Activated naive CD4-positive, alpha-beta T cell treated with anti-CD3 and anti-CD28 coated beads, Interleukin-2, amount 50 U/mL, for 72 hours (primary cell): ENCODE measurements around the gene ANKS1B. TPM values are rescaled to one million over a fixed set of nuclear protein-coding genes. Genes with fewer than 3 reads are reported as not detected.

Experiments used
- ATAC-seq, 2 donors: fragments of 150-1000 bp; cut with Tn5 transposase; 2 replicates each; pipeline ENCODE4 v1.10.0; 2021; ENCODE audit warnings: mild to moderate bottlenecking in 2 of 2, moderate library complexity in 2 of 2
- DNase-seq, 2 donors: peaks; one replicate each; pipeline ENCODE4 v3.0.0; 2021 to 2022; ENCODE audit warnings: low spot score in 2 of 2
- H3K27ac Mint-ChIP-seq, 2 donors: one replicate each; pipeline ENCODE4 v1.8.0; 2022; ENCODE audit warnings: mild to moderate bottlenecking in 2 of 2, mixed read lengths in 2 of 2
- H3K36me3 Mint-ChIP-seq, 2 donors: one replicate each; pipeline ENCODE4 v1.8.0; 2022; ENCODE audit warnings: mixed read lengths in 2 of 2
- H3K9me3 Mint-ChIP-seq, 2 donors: one replicate each; pipeline ENCODE4 v1.8.0; 2022; ENCODE audit warnings: mixed read lengths in 2 of 2
- total RNA-seq, 2 donors: library from RNA; stranded (reverse); gene quantifications; one replicate each; pipeline ENCODE4 v1.2.3, GENCODE V29; 2022

Gene ANKS1B
- total RNA-seq, 2 donors from 2014 or later = 0.16 TPM; not detected in 1

- DNase-seq (no peak), ATAC-seq (no peak)
- H3K36me3 Mint-ChIP-seq = no peaks in the 10 kb centered on the region
- H3K9me3 Mint-ChIP-seq = no peaks in the 10 kb centered on the region
- no peak overlapping the region for H3K27ac Mint-ChIP-seq
Measured at GRCh38 chr12:99915251-99916082, 69.3 kb downstream of the ANKS1B start.

- DNase-seq = no peak
- Mint-ChIP-seq H3K9me3 (no peaks in the 10 kb centered on the region), H3K27ac (no peak overlapping the region), H3K36me3 (no peaks in the 10 kb centered on the region)
- ATAC-seq = no peak
Measured at GRCh38 chr12:99914206-99914605, 70.5 kb downstream of the ANKS1B start.

- no peak for ATAC-seq
- H3K27ac Mint-ChIP-seq = no peak overlapping the region
Measured at GRCh38 chr12:99911967-99912366, 72.8 kb downstream of the ANKS1B start.

GRCh38 chr12:99911081-99911480 lies 73.7 kb downstream of the ANKS1B start:
- DNase-seq (no peak), ATAC-seq (no peak)
- no peak overlapping the region for H3K27ac Mint-ChIP-seq
- H3K9me3 Mint-ChIP-seq = no peaks in the 10 kb centered on the region
- H3K36me3 Mint-ChIP-seq = no peaks in the 10 kb centered on the region

More at GRCh38 chr12:99911967-99912366, 72.8 kb downstream of the ANKS1B start:
- DNase-seq = no peak
- Mint-ChIP-seq H3K9me3 (no peaks in the 10 kb centered on the region), H3K36me3 (no peaks in the 10 kb centered on the region)

GRCh38 chr12:99910342-99910741 lies 74.4 kb downstream of the ANKS1B start:
- ATAC-seq = no peak
- Mint-ChIP-seq H3K36me3 (no peaks in the 10 kb centered on the region), H3K9me3 (no peaks in the 10 kb centered on the region), H3K27ac (no peak overlapping the region)
- no peak for DNase-seq

- Mint-ChIP-seq H3K27ac (no peak overlapping the region), H3K9me3 (peaks cover 0 to 2% of the 10 kb centered on the region in 2 donors), H3K36me3 (no peaks in the 10 kb centered on the region)
- ATAC-seq (no peak), DNase-seq (no peak)
Measured at GRCh38 chr12:99906786-99907579, 77.8 kb downstream of the ANKS1B start.

GRCh38 chr12:99901181-99901580 lies 83.6 kb downstream of the ANKS1B start:
- H3K9me3 Mint-ChIP-seq = peaks cover 1 to 5% of the 10 kb centered on the region in 2 donors
- no peak overlapping the region for H3K27ac Mint-ChIP-seq
- DNase-seq (no peak), ATAC-seq (no peak)
- no peaks in the 10 kb centered on the region for H3K36me3 Mint-ChIP-seq

- no peaks in the 10 kb centered on the region for H3K36me3 Mint-ChIP-seq
- DNase-seq = no peak
- H3K27ac Mint-ChIP-seq = no peak overlapping the region
- H3K9me3 Mint-ChIP-seq = peaks cover 4 to 10% of the 10 kb centered on the region in 2 donors
- ATAC-seq = no peak
Measured at GRCh38 chr12:99898645-99899044, 86.1 kb downstream of the ANKS1B start.

GRCh38 chr12:99879439-99879838 lies 105.3 kb downstream of the ANKS1B start:
- no peak overlapping the region for H3K27ac Mint-ChIP-seq
- peaks cover 4 to 6% of the 10 kb centered on the region in 2 donors for H3K9me3 Mint-ChIP-seq
- DNase-seq (no peak), ATAC-seq (no peak)
- H3K36me3 Mint-ChIP-seq = no peaks in the 10 kb centered on the region

- H3K9me3 Mint-ChIP-seq = peaks cover 5 to 6% of the 10 kb centered on the region in 2 donors
- ATAC-seq (no peak), DNase-seq (no peak)
- H3K36me3 Mint-ChIP-seq = no peaks in the 10 kb centered on the region
- no peak overlapping the region for H3K27ac Mint-ChIP-seq
Measured at GRCh38 chr12:99875081-99875480, 109.7 kb downstream of the ANKS1B start.

- DNase-seq (no peak), ATAC-seq (no peak)
- Mint-ChIP-seq H3K27ac (no peak overlapping the region), H3K36me3 (no peaks in the 10 kb centered on the region), H3K9me3 (peaks cover 0 to 5% of the 10 kb centered on the region in 2 donors)
Measured at GRCh38 chr12:99870085-99870484, 114.7 kb downstream of the ANKS1B start.

GRCh38 chr12:99861731-99862130 lies 123.0 kb downstream of the ANKS1B start:
- ATAC-seq (no peak), DNase-seq (no peak)
- H3K27ac Mint-ChIP-seq = no peak overlapping the region
- H3K36me3 Mint-ChIP-seq = no peaks in the 10 kb centered on the region
- peaks cover 0 to 6% of the 10 kb centered on the region in 2 donors for H3K9me3 Mint-ChIP-seq

GRCh38 chr12:99859126-99859525 lies 125.6 kb downstream of the ANKS1B start:
- DNase-seq (no peak), ATAC-seq (no peak)
- H3K9me3 Mint-ChIP-seq = peaks cover 8 to 12% of the 10 kb centered on the region in 2 donors
- H3K27ac Mint-ChIP-seq = no peak overlapping the region
- no peaks in the 10 kb centered on the region for H3K36me3 Mint-ChIP-seq

GRCh38 chr12:99852666-99853065 lies 132.1 kb downstream of the ANKS1B start:
- H3K9me3 Mint-ChIP-seq = peaks cover 7 to 12% of the 10 kb centered on the region in 2 donors
- H3K27ac Mint-ChIP-seq = no peak overlapping the region
- H3K36me3 Mint-ChIP-seq = no peaks in the 10 kb centered on the region
- ATAC-seq (no peak), DNase-seq (no peak)

- peaks cover 9 to 13% of the 10 kb centered on the region in 2 donors for H3K9me3 Mint-ChIP-seq
- no peak for DNase-seq
- H3K27ac Mint-ChIP-seq = no peak overlapping the region
- H3K36me3 Mint-ChIP-seq = no peaks in the 10 kb centered on the region
- ATAC-seq = no peak
Measured at GRCh38 chr12:99847936-99848335, 136.8 kb downstream of the ANKS1B start.

GRCh38 chr12:99834710-99835109 lies 150.0 kb downstream of the ANKS1B start:
- ATAC-seq (no peak), DNase-seq (no peak)
- Mint-ChIP-seq H3K9me3 (peaks cover 0 to 8% of the 10 kb centered on the region in 2 donors), H3K27ac (no peak overlapping the region), H3K36me3 (no peaks in the 10 kb centered on the region)

GRCh38 chr12:99833397-99833796 lies 151.3 kb downstream of the ANKS1B start:
- ATAC-seq = no peak
- peaks cover 0 to 8% of the 10 kb centered on the region in 2 donors for H3K9me3 Mint-ChIP-seq
- no peaks in the 10 kb centered on the region for H3K36me3 Mint-ChIP-seq
- no peak overlapping the region for H3K27ac Mint-ChIP-seq
- DNase-seq = no peak
